A549 treated with CpdA at 1 μM for 4 hours (cell line): Measurements from ENCODE around the gene ANKMY2. TPM values are rescaled to one million over a fixed set of nuclear protein-coding genes. Genes with fewer than 3 reads are reported as not detected.

Experiments used
- total RNA-seq: library from RNA; stranded (reverse); fragments of 200-300 nt; extraction: Qiagen RNA extraction; gene quantifications from 5 replicates; pipeline ENCODE4 v1.2.3, GENCODE V29; 2022; ENCODE audit warnings: low read depth

The ANKMY2 gene
- 11.9 to 15.4 TPM (median 13.4 TPM) in 5 replicates for total RNA-seq

DNA sequence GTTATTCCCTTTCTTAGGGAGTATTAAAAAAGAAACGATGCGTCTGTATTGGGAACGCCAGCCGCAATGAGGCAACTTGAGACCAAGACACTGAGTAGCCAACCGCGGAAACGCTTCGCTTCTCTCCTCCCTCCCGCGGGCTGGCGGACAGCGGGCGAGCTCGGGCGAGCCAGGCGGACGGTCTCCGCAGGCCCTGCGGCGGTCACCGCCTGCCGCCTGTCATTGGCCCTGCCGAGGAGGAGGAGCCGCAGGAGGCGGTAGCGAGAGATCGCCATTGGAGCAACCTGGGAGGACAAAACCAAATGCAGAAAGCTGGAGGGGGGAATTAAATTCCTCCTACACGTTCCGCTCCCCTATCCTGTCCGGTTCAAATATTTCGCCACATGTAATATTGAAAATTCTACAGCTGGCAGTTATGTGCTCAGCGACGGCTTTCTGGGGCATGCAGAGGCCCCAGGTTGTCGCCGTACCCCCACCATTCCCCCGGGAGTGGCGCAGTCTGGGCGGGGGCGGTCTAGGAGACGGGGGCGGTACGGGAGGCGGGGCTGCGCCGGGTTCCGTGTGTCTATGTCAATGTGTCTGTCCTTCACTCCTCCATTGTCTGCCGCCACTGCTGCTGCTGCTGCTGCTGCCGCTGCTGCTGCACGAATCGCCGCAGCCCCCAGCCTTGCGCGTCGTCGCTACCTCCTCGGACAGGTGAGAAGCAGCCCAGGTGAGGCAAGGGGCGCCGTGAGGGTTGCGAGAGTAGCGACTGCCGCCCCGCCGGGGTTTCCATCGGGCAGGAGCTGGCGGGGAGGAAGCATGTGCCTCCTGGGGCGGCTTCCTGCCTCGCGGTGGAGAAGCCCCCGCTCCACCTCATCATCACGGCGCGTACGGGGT lies at the start of gene ANKMY2, which contains the start of gene BZW2:
TSS of gene ANKMY2 (minus strand) at position 162 of the 879 bp plus-strand sequence. CDS start 181 bp downstream, outside the sequence.
TSS of gene BZW2 (plus strand) at position 589 of the 879 bp plus-strand sequence. CDS start 19,263 bp downstream, outside the sequence.

Other genes starting within 250 kb of the ANKMY2 start
- gene CRPPA, start 224.2 kb downstream of the ANKMY2 start, total RNA-seq = 0.52 to 0.79 TPM (median 0.70 TPM) in 5 replicates
- not detected in 5 replicates for gene SOSTDC1, start 180.0 kb downstream of the ANKMY2 start, total RNA-seq
- not detected in 5 replicates for gene LRRC72, start 118.9 kb downstream of the ANKMY2 start, total RNA-seq
- gene BZW2, start 427 bp upstream of the ANKMY2 start, total RNA-seq = 93.8 to 102 TPM (median 97.3 TPM) in 5 replicates
- gene TSPAN13, start 108.0 kb upstream of the ANKMY2 start, total RNA-seq = 10.9 to 14.5 TPM (median 12.8 TPM) in 5 replicates
- gene AGR2, start 159.2 kb upstream of the ANKMY2 start, total RNA-seq = 97.0 to 175 TPM (median 138 TPM) in 5 replicates
- gene AGR3, start 236.2 kb upstream of the ANKMY2 start, total RNA-seq = not detected in 5 replicates